Tongue (tissue), 2 donors: Measurements from ENCODE around the gene TBC1D17. TPM values are rescaled to one million over a fixed set of nuclear protein-coding genes. Genes with fewer than 3 reads are reported as not detected.

Source experiments
- small RNA-seq: library from RNA; depleted of rRNA; stranded (forward); fragments of <200 nt; gene quantifications from one replicate; pipeline ENCODE3, GENCODE V24; 2014; ENCODE audit warnings: low replicate concordance
- total RNA-seq: library from RNA; depleted of rRNA; stranded (reverse); fragments of >200 nt; gene quantifications from one replicate; pipeline ENCODE4 v1.2.3, GENCODE V29; 2014

Gene TBC1D17
- total RNA-seq, 1 donor from 2014 or later, result 11.9 TPM

Small RNA genes within 50 kb of the gene (small RNA-seq; reads per million reads assigned to genes)
- not detected for gene MIR4749

Other genes starting within 250 kb of the TBC1D17 start
- 15.5 TPM for gene RRAS, start 237.6 kb upstream of the TBC1D17 start, total RNA-seq
- gene SCAF1, start 235.5 kb upstream of the TBC1D17 start, total RNA-seq, result 19.5 TPM
- gene IRF3, start 211.8 kb upstream of the TBC1D17 start, total RNA-seq, result 44.0 TPM
- 10.9 TPM for gene BCL2L12, start 211.8 kb upstream of the TBC1D17 start, total RNA-seq
- gene PRMT1, start 200.4 kb upstream of the TBC1D17 start, total RNA-seq, result 208 TPM
- 0.92 TPM for gene ADM5, start 188.1 kb upstream of the TBC1D17 start, total RNA-seq
- gene CPT1C, start 186.6 kb upstream of the TBC1D17 start, total RNA-seq, result 5.1 TPM
- gene TSKS, start 114.4 kb upstream of the TBC1D17 start, total RNA-seq, result 1.1 TPM
- 56.2 TPM for gene AP2A1, start 110.7 kb upstream of the TBC1D17 start, total RNA-seq
- gene FUZ, start 64.4 kb upstream of the TBC1D17 start, total RNA-seq, result 25.7 TPM
- gene MED25, start 59.4 kb upstream of the TBC1D17 start, total RNA-seq, result 38.2 TPM
- 78.4 TPM for gene PTOV1, start 26.5 kb upstream of the TBC1D17 start, total RNA-seq
- 23.1 TPM for gene PNKP, start 10.1 kb upstream of the TBC1D17 start, total RNA-seq
- gene AKT1S1, start 347 bp upstream of the TBC1D17 start, total RNA-seq, result 4.5 TPM
- not detected for gene IL4I1, start 19.2 kb downstream of the TBC1D17 start, total RNA-seq
- 3.6 TPM for gene ATF5, start 51.5 kb downstream of the TBC1D17 start, total RNA-seq
- 33.1 TPM for gene NUP62, start 51.8 kb downstream of the TBC1D17 start, total RNA-seq
- 0.92 TPM for gene SIGLEC11, start 83.5 kb downstream of the TBC1D17 start, total RNA-seq
- 23.2 TPM for gene VRK3, start 147.7 kb downstream of the TBC1D17 start, total RNA-seq
- gene ZNF473, start 148.3 kb downstream of the TBC1D17 start, total RNA-seq, result 14.9 TPM